Colonic mucosa (tissue), 2 donors: Measurements from ENCODE around the gene CLEC6A. TPM values are rescaled to one million over a fixed set of nuclear protein-coding genes. Genes with fewer than 3 reads are reported as not detected.

ENCODE experiments used
- total RNA-seq, 2 donors: library from RNA; stranded (reverse); fragmentation: NEBNext Ultra II Directional in 1 of 2; extraction: Animal tissue kit (Norgen Biotek cat#: 25700) in 1 of 2; gene quantifications; one replicate each; pipeline ENCODE4 v1.2.1, GENCODE V29; 2021
- donor health status: DM: no; HTN: no; CAD: no.
- donor health status: DM: no; HTN: no; CAD: no.

Gene CLEC6A
- total RNA-seq, 2 donors from 2014 or later = not detected

Other genes starting within 250 kb of the CLEC6A start
- gene FAM90A1, start 228.3 kb upstream of the CLEC6A start, total RNA-seq = under 1 TPM in 1 of 2 donors, not detected in 1; 0.42 TPM
- under 1 TPM in 1 of 2 donors, not detected in 1; 0.16 TPM for gene CLEC4D, start 57.5 kb downstream of the CLEC6A start, total RNA-seq
- 1 to 10 TPM in 1 of 2 donors, not detected in 1; 1.5 TPM for gene CLEC4E, start 84.9 kb downstream of the CLEC6A start, total RNA-seq
- not detected for gene AICDA, start 156.9 kb downstream of the CLEC6A start, total RNA-seq
- gene MFAP5, start 206.9 kb downstream of the CLEC6A start, total RNA-seq = 10 to 100 TPM in 1 of 2 donors, 1 to 10 TPM in 1; 4.6 to 12.1 TPM
- gene RIMKLB, start 242.0 kb downstream of the CLEC6A start, total RNA-seq = 1 to 10 TPM; 4.3 to 6.0 TPM